NCI-H146 (cell line): Measurements from ENCODE around the gene EVX1.

Experiments used
- DNase-seq: peaks from one replicate; lab custom pipeline; 2025; lab: John Stamatoyannopoulos, UW

The EVX1 gene

GRCh38 chr7:27249724-27250556 lies 7.3 kb downstream of the EVX1 start:
- DNase-seq, result no peak

GRCh38 chr7:27250557-27251070 lies 8.0 kb downstream of the EVX1 start:
- no peak for DNase-seq

- no peak for DNase-seq
Observed at GRCh38 chr7:27251136-27251651, 8.6 kb downstream of the EVX1 start.

- DNase-seq, result no peak
Observed at GRCh38 chr7:27251652-27252590, 9.3 kb downstream of the EVX1 start.

- no peak for DNase-seq
Observed at GRCh38 chr7:27254625-27255024, 12.0 kb downstream of the EVX1 start.

- DNase-seq, result no peak
Observed at GRCh38 chr7:27260211-27260610, 17.6 kb downstream of the EVX1 start.

- no peak for DNase-seq
Observed at GRCh38 chr7:27262121-27262520, 19.5 kb downstream of the EVX1 start.

- no peak for DNase-seq
Observed at GRCh38 chr7:27263781-27264180, 21.2 kb downstream of the EVX1 start.

GRCh38 chr7:27269455-27269854 lies 26.9 kb downstream of the EVX1 start:
- DNase-seq, result no peak

GRCh38 chr7:27271384-27271783 lies 28.8 kb downstream of the EVX1 start:
- DNase-seq, result no peak

- DNase-seq, result no peak
Observed at GRCh38 chr7:27277628-27278027, 35.0 kb downstream of the EVX1 start.

- DNase-seq, result no peak
Observed at GRCh38 chr7:27283558-27283957, 41.0 kb downstream of the EVX1 start.

GRCh38 chr7:27295236-27295635 lies 52.6 kb downstream of the EVX1 start:
- DNase-seq, result no peak

- no peak for DNase-seq
Observed at GRCh38 chr7:27297356-27297755, 54.8 kb downstream of the EVX1 start.
